IPS-20b (cell line): ENCODE data around the gene PLPPR1.

Experiments
- H3K27ac ChIP-seq: one replicate; pipeline ENCODE4 v1.5.1; 2013; ENCODE audit warnings: low read length
- H3K27me3 ChIP-seq: 2 replicates; pipeline ENCODE4 v1.6.1; 2013; ENCODE audit warnings: mild to moderate bottlenecking, low read length, inconsistent platforms; ENCODE audit not compliant: insufficient read depth
- H3K36me3 ChIP-seq: 2 replicates; pipeline ENCODE4 v1.6.1; 2013; ENCODE audit warnings: low read depth, mild to moderate bottlenecking, inconsistent platforms, low read length, moderate library complexity; ENCODE audit not compliant: insufficient read depth
- H3K4me1 ChIP-seq: 2 replicates; pipeline ENCODE4 v1.6.1; 2013; ENCODE audit warnings: mild to moderate bottlenecking, control low read depth, inconsistent platforms, low read length, moderate library complexity; ENCODE audit not compliant: insufficient read depth
- H3K4me3 ChIP-seq: 2 replicates; pipeline ENCODE4 v1.5.1; 2013; ENCODE audit warnings: mild to moderate bottlenecking, low read length, inconsistent platforms
- H3K9ac ChIP-seq: 2 replicates; pipeline ENCODE4 v1.6.1; 2013; ENCODE audit warnings: low read depth, mild to moderate bottlenecking, inconsistent platforms, low read length, moderate library complexity
- H3K9me3 ChIP-seq: 2 replicates; pipeline ENCODE4 v1.6.1; 2013; ENCODE audit warnings: mild to moderate bottlenecking, low read depth, low read length, inconsistent platforms; ENCODE audit not compliant: insufficient read depth

Gene PLPPR1

GRCh38 chr9:101220341-101220740, 191.8 kb downstream of the PLPPR1 start:
- Histone ChIP-seq H3K27ac (no peak overlapping the region), H3K9me3 (no peaks in the 10 kb centered on the region), H3K9ac (no peak overlapping the region), H3K27me3 (no peaks in the 10 kb centered on the region), H3K4me3 (no peak overlapping the region), H3K4me1 (no peaks in the 10 kb centered on the region), H3K36me3 (no peaks in the 10 kb centered on the region)

- Histone ChIP-seq H3K4me3 (no peak overlapping the region), H3K36me3 (no peaks in the 10 kb centered on the region), H3K9me3 (no peaks in the 10 kb centered on the region), H3K27ac (no peak overlapping the region), H3K9ac (no peak overlapping the region), H3K27me3 (no peaks in the 10 kb centered on the region), H3K4me1 (peaks cover 3% of the 10 kb centered on the region; the same call in 1 of the 2 replicates)
These were observed 196.7 kb downstream of the PLPPR1 start for GRCh38 chr9:101225271-101225670.

- H3K4me3 ChIP-seq = no peak overlapping the region
- no peak overlapping the region for H3K27ac ChIP-seq
- H3K36me3 ChIP-seq = no peaks in the 10 kb centered on the region
- no peaks in the 10 kb centered on the region for H3K9me3 ChIP-seq
- no peak overlapping the region for H3K9ac ChIP-seq
- H3K4me1 ChIP-seq = peaks cover 12% of the 10 kb centered on the region; the same call in 1 of the 2 replicates
- H3K27me3 ChIP-seq = no peaks in the 10 kb centered on the region
These were observed 197.6 kb downstream of the PLPPR1 start for GRCh38 chr9:101226161-101226560.

GRCh38 chr9:101226803-101227202, 198.3 kb downstream of the PLPPR1 start:
- H3K4me3 ChIP-seq = no peak overlapping the region
- H3K4me1 ChIP-seq = peaks cover 17% of the 10 kb centered on the region; the same call in 1 of the 2 replicates
- H3K36me3 ChIP-seq = no peaks in the 10 kb centered on the region
- H3K9ac ChIP-seq = no peak overlapping the region
- no peak overlapping the region for H3K27ac ChIP-seq
- no peaks in the 10 kb centered on the region for H3K27me3 ChIP-seq
- H3K9me3 ChIP-seq = no peaks in the 10 kb centered on the region

- Histone ChIP-seq H3K36me3 (no peaks in the 10 kb centered on the region), H3K4me1 (peaks cover 30% of the 10 kb centered on the region), H3K27me3 (no peaks in the 10 kb centered on the region), H3K9me3 (no peaks in the 10 kb centered on the region), H3K4me3 (no peak overlapping the region), H3K9ac (no peak overlapping the region), H3K27ac (no peak overlapping the region)
These were observed 201.1 kb downstream of the PLPPR1 start for GRCh38 chr9:101229606-101230005.

GRCh38 chr9:101232405-101232977, 204.0 kb downstream of the PLPPR1 start:
- no peak overlapping the region for H3K4me3 ChIP-seq
- no peaks in the 10 kb centered on the region for H3K9me3 ChIP-seq
- H3K9ac ChIP-seq = no peak overlapping the region
- H3K27me3 ChIP-seq = no peaks in the 10 kb centered on the region
- no peak overlapping the region for H3K27ac ChIP-seq
- H3K4me1 ChIP-seq = peaks cover 35% of the 10 kb centered on the region
- H3K36me3 ChIP-seq = no peaks in the 10 kb centered on the region

GRCh38 chr9:101235105-101235866, 206.8 kb downstream of the PLPPR1 start:
- no peaks in the 10 kb centered on the region for H3K27me3 ChIP-seq
- H3K9ac ChIP-seq = no peak overlapping the region
- H3K9me3 ChIP-seq = no peaks in the 10 kb centered on the region
- no peaks in the 10 kb centered on the region for H3K36me3 ChIP-seq
- peaks cover 31% of the 10 kb centered on the region for H3K4me1 ChIP-seq
- H3K4me3 ChIP-seq = no peak overlapping the region
- no peak overlapping the region for H3K27ac ChIP-seq

GRCh38 chr9:101242651-101243050, 214.1 kb downstream of the PLPPR1 start:
- no peaks in the 10 kb centered on the region for H3K9me3 ChIP-seq
- no peaks in the 10 kb centered on the region for H3K4me1 ChIP-seq
- no peak overlapping the region for H3K9ac ChIP-seq
- H3K27me3 ChIP-seq = no peaks in the 10 kb centered on the region
- H3K4me3 ChIP-seq = no peak overlapping the region
- H3K27ac ChIP-seq = no peak overlapping the region
- H3K36me3 ChIP-seq = no peaks in the 10 kb centered on the region

GRCh38 chr9:101246691-101247090, 218.2 kb downstream of the PLPPR1 start:
- Histone ChIP-seq H3K9ac (no peak overlapping the region), H3K36me3 (no peaks in the 10 kb centered on the region), H3K27ac (no peak overlapping the region), H3K4me3 (no peak overlapping the region), H3K4me1 (no peaks in the 10 kb centered on the region), H3K27me3 (no peaks in the 10 kb centered on the region), H3K9me3 (no peaks in the 10 kb centered on the region)

- Histone ChIP-seq H3K9ac (no peak overlapping the region), H3K4me1 (no peaks in the 10 kb centered on the region), H3K4me3 (no peak overlapping the region), H3K27ac (no peak overlapping the region), H3K27me3 (no peaks in the 10 kb centered on the region), H3K9me3 (no peaks in the 10 kb centered on the region), H3K36me3 (no peaks in the 10 kb centered on the region)
These were observed 218.8 kb downstream of the PLPPR1 start for GRCh38 chr9:101247297-101247696.

GRCh38 chr9:101254733-101255433, 226.4 kb downstream of the PLPPR1 start:
- Histone ChIP-seq H3K9ac (no peak overlapping the region), H3K9me3 (no peaks in the 10 kb centered on the region), H3K4me1 (no peaks in the 10 kb centered on the region), H3K4me3 (no peak overlapping the region), H3K27ac (no peak overlapping the region), H3K27me3 (no peaks in the 10 kb centered on the region), H3K36me3 (no peaks in the 10 kb centered on the region)

GRCh38 chr9:101264727-101265126, 236.2 kb downstream of the PLPPR1 start:
- Histone ChIP-seq H3K4me3 (no peak overlapping the region), H3K27ac (no peak overlapping the region), H3K9me3 (no peaks in the 10 kb centered on the region; the same call in 1 of the 2 replicates), H3K9ac (no peak overlapping the region), H3K27me3 (no peaks in the 10 kb centered on the region), H3K36me3 (no peaks in the 10 kb centered on the region), H3K4me1 (peaks cover 5% of the 10 kb centered on the region; the same call in 1 of the 2 replicates)
